UCSD-AML1 (cell line): ENCODE data around the gene RNF31.
A peak's percentile ranks its signal among the peaks of the same experiment; 100 is the strongest.

Experiments
- DNase-seq: peaks from one replicate; lab custom pipeline; 2025; ENCODE audit not compliant: unreplicated experiment; lab: John Stamatoyannopoulos, UW

The RNF31 gene

GRCh38 chr14:24137529-24138395, 9.5 kb upstream of the RNF31 start:
- no peak for DNase-seq

GRCh38 chr14:24138396-24139271, 8.7 kb upstream of the RNF31 start:
- no peak for DNase-seq

GRCh38 chr14:24139272-24139934, 7.9 kb upstream of the RNF31 start:
- no peak for DNase-seq

GRCh38 chr14:24141097-24141880, 6.0 kb upstream of the RNF31 start, which contains the start of gene EMC9:
Gene EMC9 (minus strand): TSS chr14:24141591. CDS start chr14:24141304, 287 bp downstream.
- peak; percentile 99 for DNase-seq

- no peak for DNase-seq
These were observed 3.8 kb upstream of the RNF31 start for GRCh38 chr14:24143511-24143910.

- DNase-seq: no peak
These were observed 2.8 kb upstream of the RNF31 start for GRCh38 chr14:24144451-24144850.

GRCh38 chr14:24145219-24145618, 2.1 kb upstream of the RNF31 start:
- DNase-seq: no peak

- no peak for DNase-seq
These were observed 1.4 kb upstream of the RNF31 start for GRCh38 chr14:24145690-24146452.

- peak; percentile 97 for DNase-seq
These were observed 783 bp upstream of the RNF31 start, which contains the start of gene PSME2 for GRCh38 chr14:24146453-24146977. Gene PSME2 (minus strand): TSS chr14:24146610. CDS start chr14:24146581, 29 bp downstream.

- DNase-seq: no peak
These were observed 597 bp downstream of the RNF31 start for GRCh38 chr14:24147761-24148428.

GRCh38 chr14:24149302-24149969, 2.1 kb downstream of the RNF31 start:
- no peak for DNase-seq

GRCh38 chr14:24150061-24150460, 2.8 kb downstream of the RNF31 start:
- DNase-seq: no peak

GRCh38 chr14:24150567-24150966, 3.3 kb downstream of the RNF31 start:
- DNase-seq: no peak

GRCh38 chr14:24150993-24151392, 3.7 kb downstream of the RNF31 start:
- no peak for DNase-seq

- no peak for DNase-seq
These were observed 4.2 kb downstream of the RNF31 start for GRCh38 chr14:24151404-24152080.

- DNase-seq: no peak
These were observed 7.8 kb downstream of the RNF31 start for GRCh38 chr14:24155100-24155499.

- no peak for DNase-seq
These were observed 9.5 kb downstream of the RNF31 start for GRCh38 chr14:24156840-24157239.

GRCh38 chr14:24157331-24157730, 10.0 kb downstream of the RNF31 start:
- DNase-seq: no peak
